Liver (tissue), 9 donors: Measurements from ENCODE around the gene OR2V1. TPM values are rescaled to one million over a fixed set of nuclear protein-coding genes. Genes with fewer than 3 reads are reported as not detected.
"Not testable (repeated sequence)": the region's sequence is repeated elsewhere in the genome, so short reads cannot be mapped to it uniquely, and the experiment has no call there.

Experiments used
- DNase-seq: peaks from one replicate; pipeline ENCODE4 v3.0.0-alpha.2; 2017; ENCODE audit warnings: low spot score
- H3K27ac ChIP-seq, 2 donors: one replicate each; pipeline ENCODE4 v1.7.0; 2013; ENCODE audit warnings: inconsistent platforms in 2 of 2, low read length in 2 of 2, control low read depth in 1 of 2, low read depth in 1 of 2, mild to moderate bottlenecking in 1 of 2
- H3K27me3 ChIP-seq, 4 donors: one replicate each; pipeline versions ENCODE4 v1.6.1 to v1.7.0; 2013; ENCODE audit warnings: low read length in 3 of 4, inconsistent platforms in 1 of 4, mild to moderate bottlenecking in 1 of 4, moderate library complexity in 1 of 4; ENCODE audit not compliant: control insufficient read depth in 4 of 4, insufficient read depth in 4 of 4
- H3K36me3 ChIP-seq, 4 donors: one replicate each; pipeline versions ENCODE4 v1.6.1 to v1.7.0; 2013; ENCODE audit warnings: low read length in 3 of 4, mild to moderate bottlenecking in 3 of 4, low read depth in 1 of 4, moderate library complexity in 1 of 4; ENCODE audit not compliant: control insufficient read depth in 4 of 4, insufficient read depth in 3 of 4
- H3K4me1 ChIP-seq, 4 donors: one replicate each; pipeline versions ENCODE4 v1.6.1 to v1.7.0; 2013; ENCODE audit warnings: low read length in 3 of 4, mild to moderate bottlenecking in 3 of 4, moderate library complexity in 1 of 4; ENCODE audit not compliant: control insufficient read depth in 4 of 4, insufficient read depth in 4 of 4
- H3K4me3 ChIP-seq, 3 donors: one replicate each; pipeline versions ENCODE4 v1.6.1 to v1.7.0; 2013; ENCODE audit warnings: low read length in 3 of 3, control low read depth in 1 of 3, low read depth in 1 of 3, mild to moderate bottlenecking in 1 of 3
- H3K9ac ChIP-seq, 2 donors: one replicate each; pipeline ENCODE4 v1.7.0; 2013; ENCODE audit warnings: low read length in 2 of 2, mild to moderate bottlenecking in 2 of 2, moderate library complexity in 2 of 2, control low read depth in 1 of 2, low read depth in 1 of 2
- H3K9me3 ChIP-seq, 4 donors: one replicate each; pipeline versions ENCODE4 v1.6.1 to v1.7.0; 2013; ENCODE audit warnings: low read length in 3 of 4; ENCODE audit not compliant: control insufficient read depth in 4 of 4
- ATF3 ChIP-seq: IDR thresholded peaks from 2 replicates; pipeline ENCODE4 v1.6.1; 2016; ENCODE audit warnings: antibody characterized with exemption
- EGR1 ChIP-seq, 2 donors: IDR thresholded peaks; 2 replicates each; pipeline ENCODE4 v1.6.1; 2016 to 2018; ENCODE audit warnings: antibody characterized with exemption in 2 of 2, low read depth in 2 of 2
- FOXA1 ChIP-seq: IDR thresholded peaks from 2 replicates; pipeline ENCODE4 v1.6.1; 2016; ENCODE audit warnings: antibody characterized with exemption
- FOXA2 ChIP-seq: IDR thresholded peaks from 2 replicates; pipeline ENCODE4 v1.6.1; 2016; ENCODE audit warnings: antibody characterized with exemption
- HNF4A ChIP-seq, 2 donors: conservative IDR thresholded peaks; 2 replicates each; pipeline ENCODE4 v1.6.1; 2016; ENCODE audit warnings: antibody characterized with exemption in 2 of 2, mild to moderate bottlenecking in 2 of 2
- HNF4G ChIP-seq: IDR thresholded peaks from 2 replicates; pipeline ENCODE4 v1.6.1; 2016; ENCODE audit warnings: antibody characterized with exemption
- JUND ChIP-seq, 2 donors: IDR thresholded peaks; 2 replicates each; pipeline ENCODE4 v1.6.1; 2016; ENCODE audit warnings: antibody characterized with exemption in 2 of 2
- NR2F2 ChIP-seq: IDR thresholded peaks from 2 replicates; pipeline ENCODE4 v1.6.1; 2016; ENCODE audit warnings: antibody characterized with exemption
- RAD21 ChIP-seq, 2 donors: IDR thresholded peaks; 2 replicates each; pipeline ENCODE4 v1.6.1; 2016; ENCODE audit warnings: antibody characterized with exemption in 2 of 2, mild to moderate bottlenecking in 2 of 2
- REST ChIP-seq: IDR thresholded peaks from 2 replicates; pipeline ENCODE4 v1.6.1; 2016; ENCODE audit warnings: antibody characterized with exemption, mild to moderate bottlenecking
- TAF1 ChIP-seq: conservative IDR thresholded peaks from 2 replicates; pipeline ENCODE4 v1.6.1; 2016; ENCODE audit warnings: antibody characterized with exemption, mild to moderate bottlenecking
- YY1 ChIP-seq: IDR thresholded peaks from 2 replicates; pipeline ENCODE4 v1.6.1; 2016; ENCODE audit warnings: antibody characterized with exemption, mild to moderate bottlenecking
- ZBTB33 ChIP-seq: IDR thresholded peaks from 2 replicates; pipeline ENCODE4 v1.6.1; 2016; ENCODE audit warnings: antibody characterized with exemption
- WGBS: extraction: QIAGEN DNeasy Blood & Tissue Kit; methylation state at CpG from one replicate; pipeline ENCODE4 v1.1.7; 2013; 5-methylcytosine and 5-hydroxymethylcytosine counted together
- polyA plus RNA-seq, 2 donors: library from polyadenylated mRNA; stranded (reverse) in 1 of 2; unstranded in 1 of 2; fragments of 200-250 nt in 1 of 2; fragments of >200 nt in 1 of 2; fragmentation: Nextera tagmentation in 1 of 2; extraction: Ambion mirVana in 1 of 2; gene quantifications; one replicate each; pipeline versions ENCODE4 v1.2.1 to v1.2.3, GENCODE V29; 2013 to 2015
- total RNA-seq, 2 donors: library from RNA; depleted of rRNA; stranded (reverse); fragments of >200 nt; gene quantifications; one replicate each; pipeline ENCODE4 v1.2.3, GENCODE V29; 2014
- TF ChIP-seq, protein P1 (sequence below): fragments of 150-350 bp; IDR thresholded peaks from 2 replicates; pipeline ENCODE4 v1.5.1; 2017; ENCODE audit warnings: improper control_type of control experiment, low read depth, low read length; ENCODE audit not compliant: missing input control
- TF ChIP-seq, protein P2 (sequence below): IDR thresholded peaks from 2 replicates; pipeline ENCODE4 v1.6.1; 2016; ENCODE audit warnings: antibody characterized with exemption
- donor health status: healthy.
- donor health status: healthy.
- donor health status: healthy.
- donor health status: healthy.
- donor health status: healthy.

The OR2V1 gene
- total and polyA plus RNA-seq, 4 donors: not detected

DNA sequence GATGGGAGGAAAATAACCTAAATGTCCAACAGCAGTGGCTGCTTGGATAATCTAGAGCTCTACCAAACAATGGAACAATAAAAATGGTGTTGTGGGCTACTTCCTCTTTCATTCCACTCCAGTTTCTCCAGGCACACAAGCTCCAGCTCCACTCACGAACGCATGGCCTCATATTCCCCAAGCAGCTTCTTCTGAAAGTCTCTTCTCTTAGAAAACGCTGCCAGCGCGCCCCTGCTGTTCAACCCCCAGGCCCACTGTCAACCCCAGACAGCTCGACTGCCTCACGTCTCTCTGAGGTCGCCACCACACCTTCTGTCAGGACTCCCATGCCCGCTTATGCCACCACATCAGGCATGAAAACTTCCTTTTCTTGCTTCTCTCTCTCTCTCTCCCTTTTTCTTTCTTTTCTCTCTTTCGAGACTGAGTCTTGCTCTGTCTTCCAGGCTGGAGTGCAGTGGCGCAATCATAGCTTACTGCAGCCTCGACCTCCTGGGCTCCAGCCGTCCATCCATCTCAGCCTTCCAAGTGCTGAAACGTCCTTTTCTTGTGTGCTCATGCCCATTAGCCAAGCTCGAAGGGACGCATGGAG lies 32.6 kb upstream of the OR2V1 start:
- Histone ChIP-seq H3K27me3 (peaks cover 0 to 8% (median 3%) of the 10 kb centered on the region in 4 donors), H3K9ac (no peak overlapping the region), H3K36me3 (no peaks in the 10 kb centered on the region), H3K9me3 (no peaks in the 10 kb centered on the region), H3K4me1 (no peaks in the 10 kb centered on the region), H3K27ac (no peak overlapping the region), H3K4me3 (no peak overlapping the region)
- DNase-seq: no peak
- TF ChIP-seq ATF3: no peak
- TF ChIP-seq, protein P1, sequence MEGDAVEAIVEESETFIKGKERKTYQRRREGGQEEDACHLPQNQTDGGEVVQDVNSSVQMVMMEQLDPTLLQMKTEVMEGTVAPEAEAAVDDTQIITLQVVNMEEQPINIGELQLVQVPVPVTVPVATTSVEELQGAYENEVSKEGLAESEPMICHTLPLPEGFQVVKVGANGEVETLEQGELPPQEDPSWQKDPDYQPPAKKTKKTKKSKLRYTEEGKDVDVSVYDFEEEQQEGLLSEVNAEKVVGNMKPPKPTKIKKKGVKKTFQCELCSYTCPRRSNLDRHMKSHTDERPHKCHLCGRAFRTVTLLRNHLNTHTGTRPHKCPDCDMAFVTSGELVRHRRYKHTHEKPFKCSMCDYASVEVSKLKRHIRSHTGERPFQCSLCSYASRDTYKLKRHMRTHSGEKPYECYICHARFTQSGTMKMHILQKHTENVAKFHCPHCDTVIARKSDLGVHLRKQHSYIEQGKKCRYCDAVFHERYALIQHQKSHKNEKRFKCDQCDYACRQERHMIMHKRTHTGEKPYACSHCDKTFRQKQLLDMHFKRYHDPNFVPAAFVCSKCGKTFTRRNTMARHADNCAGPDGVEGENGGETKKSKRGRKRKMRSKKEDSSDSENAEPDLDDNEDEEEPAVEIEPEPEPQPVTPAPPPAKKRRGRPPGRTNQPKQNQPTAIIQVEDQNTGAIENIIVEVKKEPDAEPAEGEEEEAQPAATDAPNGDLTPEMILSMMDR: no peak
- TF ChIP-seq FOXA2: no peak
- TF ChIP-seq FOXA1: no peak
- no peak for TF ChIP-seq NR2F2
- TF ChIP-seq TAF1: no peak
- TF ChIP-seq, protein P2, sequence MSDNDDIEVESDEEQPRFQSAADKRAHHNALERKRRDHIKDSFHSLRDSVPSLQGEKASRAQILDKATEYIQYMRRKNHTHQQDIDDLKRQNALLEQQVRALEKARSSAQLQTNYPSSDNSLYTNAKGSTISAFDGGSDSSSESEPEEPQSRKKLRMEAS: no peak
- TF ChIP-seq RAD21 (IDR thresholded peaks at IDR 0.05): no peak
- 40% methylated on average over 16 of the region's 16 CpGs for WGBS

- WGBS: 74% methylated on average over 4 of the region's 4 CpGs
- TF ChIP-seq NR2F2 (no peak), EGR1 (IDR thresholded peaks at IDR 0.05; ENCODE audit: low read depth in 2 of 2) (no peak), HNF4A (conservative IDR thresholded peaks at IDR 0.05) (no peak), HNF4G (no peak), JUND (IDR thresholded peaks at IDR 0.05) (no peak), REST (no peak), YY1 (no peak), ZBTB33 (no peak), RAD21 (IDR thresholded peaks at IDR 0.05) (no peak)
- Histone ChIP-seq H3K4me1 (no peaks in the 10 kb centered on the region), H3K4me3 (no peak overlapping the region), H3K36me3 (no peaks in the 10 kb centered on the region), H3K9ac (no peak overlapping the region), H3K27me3 (peaks cover 0 to 5% (median 2%) of the 10 kb centered on the region in 4 donors), H3K27ac (no peak overlapping the region), H3K9me3 (no peaks in the 10 kb centered on the region)
- DNase-seq: no peak
Observed at GRCh38 chr5:181161534-181162175, 30.7 kb upstream of the OR2V1 start.

- not testable (repeated sequence) for DNase-seq, H3K36me3 ChIP-seq, H3K27me3 ChIP-seq, H3K27ac ChIP-seq, H3K9ac ChIP-seq, H3K4me3 ChIP-seq, H3K9me3 ChIP-seq, H3K4me1 ChIP-seq
- WGBS: 16% methylated on average over 26 of the region's 48 CpGs
Observed at GRCh38 chr5:181160755-181161533, 30.0 kb upstream of the OR2V1 start.
